Adrenal gland (tissue), 12 donors: ENCODE results near the gene PRR7. TPM values are rescaled to one million over a fixed set of nuclear protein-coding genes. Genes with fewer than 3 reads are reported as not detected.

ENCODE experiments used
- DNase-seq, 7 donors: peaks; one replicate each; pipeline ENCODE4 v3.0.0-alpha.2; 2019 to 2020
- H3K27ac ChIP-seq, 5 donors: fragments of 200-600 bp; sonication (generic) in 4 of 5; 1 replicate in 3 of 5; 2 replicates in 2 of 5; pipeline versions ENCODE4 v1.5.1 to v1.8.0; 2016 to 2020; ENCODE audit warnings: mild to moderate bottlenecking in 1 of 5
- H3K27me3 ChIP-seq: fragments of 200-600 bp; 2 replicates; pipeline ENCODE4 v1.8.0; 2021
- H3K36me3 ChIP-seq, 2 donors: fragments of 200-600 bp; replicated peaks in 1 of 2; 1 replicate in 1 of 2; 2 replicates in 1 of 2; pipeline versions ENCODE4 v1.5.1 to v1.8.0; 2018 to 2022
- H3K4me1 ChIP-seq, 2 donors: fragments of 200-600 bp; replicated peaks in 1 of 2; 1 replicate in 1 of 2; 2 replicates in 1 of 2; pipeline versions ENCODE4 v1.5.1 to v1.8.0; 2018 to 2021
- H3K4me3 ChIP-seq, 4 donors: fragments of 200-600 bp; sonication (generic) in 3 of 4; one replicate each; pipeline ENCODE4 v1.5.1; 2016 to 2018
- H3K9me3 ChIP-seq, 3 donors: fragments of 200-600 bp; sonication (generic) in 1 of 3; replicated peaks in 1 of 3; 1 replicate in 2 of 3; 2 replicates in 1 of 3; pipeline versions ENCODE4 v1.5.1 to v1.8.0; 2016 to 2021
- CTCF ChIP-seq, 6 experiments: fragments of 450-650 bp in 4 of 6; fragments of 200-600 bp in 2 of 6; sonication (generic) in 1 of 6; IDR thresholded peaks; 1 replicate in 5 of 6; 2 replicates in 1 of 6; pipeline versions ENCODE4 v1.5.1 to v1.8.0; 2016 to 2021; ENCODE audit warnings: antibody characterized with exemption in 6 of 6, mild to moderate bottlenecking in 2 of 6, moderate library complexity in 1 of 6
- POLR2A ChIP-seq, 2 donors: fragments of 450-650 bp; IDR thresholded peaks; one replicate each; pipeline ENCODE4 v1.6.1; 2017; ENCODE audit warnings: antibody characterized with exemption in 2 of 2, mild to moderate bottlenecking in 2 of 2, moderate library complexity in 1 of 2
- WGBS, 4 donors: extraction: QIAGEN DNeasy Blood & Tissue Kit in 2 of 4; methylation state at CpG; one replicate each; pipeline versions ENCODE4 v1.1.5 to v1.1.7; 2013 to 2017; 5-methylcytosine and 5-hydroxymethylcytosine counted together
- intact Hi-C, 2 donors: fragments of 100-400 bp; cut with DNase I; formaldehyde crosslinking; loops; one replicate each; pipeline versions ENCODE4 v1.14.1 to v1.15.0; 2022 to 2023
- polyA plus RNA-seq, 3 donors: library from polyadenylated mRNA; stranded (reverse); fragments of 200-250 nt in 2 of 3; fragments of 350-450 nt in 1 of 3; fragmentation: Illumina TruSeq in 1 of 3; extraction: RNeasy Lipid Tissue Mini Kit (QIAGEN cat#74804) in 1 of 3; gene quantifications; one replicate each; pipeline ENCODE4 v1.2.3, GENCODE V29; 2013 to 2014
- total RNA-seq, 9 donors: library from RNA; depleted of rRNA in 4 of 9; stranded (reverse); fragments of >200 nt in 4 of 9; fragments of 120-200 nt in 1 of 9; fragmentation: NEBNext Ultra II Directional in 1 of 9; extraction: Animal tissue kit (Norgen Biotek cat#: 25700) in 1 of 9; gene quantifications; one replicate each; pipeline versions ENCODE4 v1.1.0 to v1.2.4, GENCODE V29; 2013 to 2023
- donor health status: healthy with polysubstance abuse.
- donor health status: Bipolar disorder and iron deficiency.
- donor health status: DM: yes; HTN: yes; CAD: no.
- donor health status: DM: no; HTN: no; CAD: no.
- donor health status: DM: no; HTN: no; CAD: no.
- donor health status: DM: yes; HTN: yes; CAD: no.

Gene PRR7
- total and polyA plus RNA-seq, 12 donors: 0.55 to 13.5 (median 6.1) TPM; not detected in 1

- intact Hi-C loops: no loop called here
- H3K9me3 ChIP-seq: no peaks in the 10 kb centered on the region
- H3K27me3 ChIP-seq: no peaks in the 10 kb centered on the region
- 85 to 96% (median 93%) methylated on average over 3 of the region's 3 CpGs for WGBS, 4 donors
- DNase-seq: no peak
- H3K27ac ChIP-seq: no peak overlapping the region
- no peak overlapping the region for H3K4me3 ChIP-seq
- H3K4me1 ChIP-seq: no peaks in the 10 kb centered on the region
- no peak for TF ChIP-seq POLR2A (IDR thresholded peaks at IDR 0.05)
- peaks cover 0 to 27% of the 10 kb centered on the region in 2 donors for H3K36me3 ChIP-seq
These were observed 39.6 kb downstream of the PRR7 start for GRCh38 chr5:177486256-177486655.

GRCh38 chr5:177487144-177487543, 40.5 kb downstream of the PRR7 start:
- 86 to 94% (median 92%) methylated on average over 8 of the region's 8 CpGs for WGBS, 4 donors
- Histone ChIP-seq H3K27ac (no peak overlapping the region), H3K36me3 (peaks cover 0 to 36% of the 10 kb centered on the region in 2 donors), H3K9me3 (no peaks in the 10 kb centered on the region), H3K27me3 (no peaks in the 10 kb centered on the region), H3K4me1 (no peaks in the 10 kb centered on the region), H3K4me3 (no peak overlapping the region)
- no peak for DNase-seq
- intact Hi-C loops: no loop called here
- TF ChIP-seq CTCF (IDR thresholded peaks at IDR 0.05): no peak
- TF ChIP-seq POLR2A (IDR thresholded peaks at IDR 0.05): no peak

- intact Hi-C loops: no loop called here
- no peaks in the 10 kb centered on the region for H3K9me3 ChIP-seq
- H3K36me3 ChIP-seq: peaks cover 0 to 41% of the 10 kb centered on the region in 2 donors
- TF ChIP-seq POLR2A (IDR thresholded peaks at IDR 0.05): no peak
- no peak for TF ChIP-seq CTCF (IDR thresholded peaks at IDR 0.05)
- 86 to 95% (median 91%) methylated on average over 11 to 15 of the region's 15 CpGs for WGBS, 4 donors
- no peaks in the 10 kb centered on the region for H3K4me1 ChIP-seq
- no peak overlapping the region for H3K4me3 ChIP-seq
- H3K27me3 ChIP-seq: no peaks in the 10 kb centered on the region
- H3K27ac ChIP-seq: no peak overlapping the region
- no peak for DNase-seq
These were observed 41.4 kb downstream of the PRR7 start for GRCh38 chr5:177487975-177488374.

GRCh38 chr5:177489119-177489716, 42.6 kb downstream of the PRR7 start:
- TF ChIP-seq POLR2A (IDR thresholded peaks at IDR 0.05) (no peak), CTCF (IDR thresholded peaks at IDR 0.05) (no peak)
- peaks cover 4 to 5% of the 10 kb centered on the region in 2 donors for H3K4me1 ChIP-seq
- peaks cover 0 to 37% of the 10 kb centered on the region in 2 donors for H3K36me3 ChIP-seq
- H3K4me3 ChIP-seq: no peak overlapping the region
- no peaks in the 10 kb centered on the region for H3K9me3 ChIP-seq
- no peaks in the 10 kb centered on the region for H3K27me3 ChIP-seq
- WGBS, 4 donors: 78 to 100% (median 81%) methylated on average over 2 to 26 of the region's 26 CpGs
- DNase-seq: no peak
- H3K27ac ChIP-seq: no peak overlapping the region
- intact Hi-C loops: no loop called here
